GM23338 (cell line): Measurements from ENCODE around the gene PAPPA.

Experiments
- CREB1 ChIP-seq: fragments of 250-450 bp; sonication (Bioruptor Pico); IDR thresholded peaks from 2 replicates; pipeline ENCODE4 v1.5.0; 2020; ENCODE audit warnings: low read depth, mild to moderate bottlenecking, moderate library complexity
- CTCF ChIP-seq, 2 experiments: fragments of 200-600 bp in 1 of 2; sonication (generic) in 1 of 2; conservative IDR thresholded peaks; 2 replicates each; pipeline versions ENCODE4 v1.5.1 to v1.6.1; 2016 to 2017; ENCODE audit warnings: antibody characterized with exemption in 2 of 2, low read depth in 2 of 2, mild to moderate bottlenecking in 2 of 2, moderate library complexity in 1 of 2
- EZH2 ChIP-seq: fragments of 200-600 bp; sonication (generic); IDR thresholded peaks from one replicate; pipeline ENCODE4 v1.8.0; 2017; ENCODE audit warnings: antibody characterized with exemption, mild to moderate bottlenecking, low read depth; ENCODE audit not compliant: unreplicated experiment
- STAT1 ChIP-seq: IDR thresholded peaks from one replicate; pipeline ENCODE4 v1.6.1; 2016; ENCODE audit warnings: antibody characterized with exemption; ENCODE audit not compliant: unreplicated experiment

- TF ChIP-seq CTCF (conservative IDR thresholded peaks at IDR 0.05; ENCODE audit: low read depth in 2 of 2) (no peak), STAT1 (no peak), CREB1 (no peak), EZH2 (no peak)
These were observed 150.4 kb downstream of the PAPPA start for GRCh38 chr9:116303886-116304538.
